Astrocyte of the cerebellum (primary cell): ENCODE measurements around the gene LPCAT1.

Experiments used
- DNase-seq: peaks from one replicate; pipeline ENCODE4 v3.0.0-alpha.2; 2011; ENCODE audit warnings: low read depth
- H3K4me3 ChIP-seq: 2 replicates; pipeline ENCODE4 v1.5.1; 2011; ENCODE audit warnings: mild to moderate bottlenecking, low read depth, low read length, moderate library complexity
- in situ Hi-C: cut with HindIII; loops from 2 replicates; pipeline ENCODE4 v1.10.0; 2017; ENCODE audit warnings: low sequenced_read_pairs
- TF ChIP-seq, protein P1 (sequence below): IDR thresholded peaks from 2 replicates; pipeline ENCODE4 v1.5.1; 2012; ENCODE audit warnings: low read length, low read depth, moderate library complexity, mild to moderate bottlenecking; ENCODE audit errors: missing control alignments

The LPCAT1 gene

GRCh38 chr5:1497795-1498622 is 25.8 kb downstream of the LPCAT1 start:
- no peak overlapping the region for H3K4me3 ChIP-seq
- DNase-seq = no peak
- TF ChIP-seq, protein P1, sequence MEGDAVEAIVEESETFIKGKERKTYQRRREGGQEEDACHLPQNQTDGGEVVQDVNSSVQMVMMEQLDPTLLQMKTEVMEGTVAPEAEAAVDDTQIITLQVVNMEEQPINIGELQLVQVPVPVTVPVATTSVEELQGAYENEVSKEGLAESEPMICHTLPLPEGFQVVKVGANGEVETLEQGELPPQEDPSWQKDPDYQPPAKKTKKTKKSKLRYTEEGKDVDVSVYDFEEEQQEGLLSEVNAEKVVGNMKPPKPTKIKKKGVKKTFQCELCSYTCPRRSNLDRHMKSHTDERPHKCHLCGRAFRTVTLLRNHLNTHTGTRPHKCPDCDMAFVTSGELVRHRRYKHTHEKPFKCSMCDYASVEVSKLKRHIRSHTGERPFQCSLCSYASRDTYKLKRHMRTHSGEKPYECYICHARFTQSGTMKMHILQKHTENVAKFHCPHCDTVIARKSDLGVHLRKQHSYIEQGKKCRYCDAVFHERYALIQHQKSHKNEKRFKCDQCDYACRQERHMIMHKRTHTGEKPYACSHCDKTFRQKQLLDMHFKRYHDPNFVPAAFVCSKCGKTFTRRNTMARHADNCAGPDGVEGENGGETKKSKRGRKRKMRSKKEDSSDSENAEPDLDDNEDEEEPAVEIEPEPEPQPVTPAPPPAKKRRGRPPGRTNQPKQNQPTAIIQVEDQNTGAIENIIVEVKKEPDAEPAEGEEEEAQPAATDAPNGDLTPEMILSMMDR = no peak
- in situ Hi-C loops = no loop called here

DNA sequence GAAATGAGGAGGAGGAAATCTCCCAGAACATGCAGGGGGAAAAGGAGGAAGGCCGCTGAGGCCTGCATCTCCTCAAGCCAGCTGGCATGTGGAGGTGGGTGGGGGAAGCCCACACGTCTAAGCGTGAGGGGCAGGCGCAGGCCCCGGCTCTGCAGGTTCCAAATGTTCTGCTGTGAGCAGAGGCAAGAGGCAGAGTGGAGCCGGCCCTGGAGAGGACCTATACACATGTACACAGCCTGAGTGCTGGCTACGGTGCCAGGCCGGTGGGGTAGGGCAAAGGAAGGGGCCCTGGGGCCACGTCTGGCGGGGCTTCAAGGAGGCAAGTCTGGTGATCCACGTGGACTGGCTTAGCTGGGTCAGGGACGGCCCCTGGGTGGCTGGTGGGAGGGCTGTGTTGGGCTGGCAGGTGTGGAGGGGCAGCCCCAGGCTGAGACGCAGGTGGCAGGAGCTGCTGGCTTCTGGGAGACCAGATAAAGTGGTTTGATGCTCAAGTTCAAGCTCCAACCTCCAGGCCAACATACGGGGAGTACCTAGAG is 26.4 kb downstream of the LPCAT1 start:
- in situ Hi-C loops = no loop called here
- H3K4me3 ChIP-seq = no peak overlapping the region
- no peak for DNase-seq
- TF ChIP-seq, protein P1 = no peak

DNA sequence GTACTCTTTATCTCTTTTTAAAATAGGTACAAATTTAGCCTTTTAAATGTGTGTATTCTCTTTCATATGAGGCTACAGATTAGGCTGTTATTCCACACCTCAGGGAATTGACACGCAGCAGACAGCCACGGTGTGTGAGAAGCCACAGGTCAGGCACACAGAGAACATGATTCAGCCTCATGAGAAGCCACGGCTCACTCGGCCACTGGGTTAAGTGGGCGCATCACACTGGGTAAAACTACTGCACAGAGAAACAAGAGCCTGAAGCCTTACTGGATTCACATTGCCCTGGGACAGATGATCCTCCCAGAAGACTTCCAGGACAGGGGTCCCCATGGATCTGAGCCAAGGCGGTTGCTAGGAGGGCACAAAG is 28.2 kb downstream of the LPCAT1 start:
- DNase-seq = no peak
- H3K4me3 ChIP-seq = no peak overlapping the region
- in situ Hi-C loops = no loop called here
- TF ChIP-seq, protein P1 = no peak

DNA sequence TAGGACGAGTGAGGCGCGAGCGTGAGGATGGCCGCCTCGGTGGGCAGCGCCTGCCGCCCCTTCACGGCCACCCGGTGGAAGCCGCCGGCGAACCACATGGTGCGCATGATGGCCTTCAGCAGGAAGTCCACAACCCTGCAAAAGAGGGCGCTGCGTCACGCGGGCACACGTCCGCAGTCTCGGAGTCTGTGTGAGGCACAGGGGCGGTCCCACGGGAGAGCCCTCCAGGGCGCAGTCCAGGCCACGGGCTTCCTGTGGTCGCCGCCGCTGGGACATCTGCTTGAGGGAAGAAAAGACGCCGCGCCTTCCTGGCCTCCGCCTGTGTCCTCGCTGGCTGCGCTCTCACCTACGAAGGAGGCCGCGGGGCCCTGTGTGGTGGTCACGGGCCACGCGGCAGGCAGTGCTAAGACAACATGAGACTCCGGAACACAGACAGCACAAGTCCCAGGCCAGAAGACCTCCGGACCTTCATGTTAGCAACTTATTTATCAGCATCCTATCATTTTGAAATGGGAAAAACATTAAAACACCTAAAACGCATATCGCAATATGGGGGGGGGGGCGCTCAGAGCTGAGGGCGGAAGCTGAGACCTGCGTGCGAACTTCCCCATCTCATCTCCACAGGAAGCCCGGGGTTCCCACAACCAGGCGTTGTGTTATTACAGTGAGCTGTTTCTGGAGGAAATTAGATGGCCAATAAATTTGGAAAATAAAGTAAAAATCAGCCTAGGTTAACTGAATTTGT is 28.8 kb downstream of the LPCAT1 start:
- in situ Hi-C loops = no loop called here
- TF ChIP-seq, protein P1 = no peak
- no peak for DNase-seq
- no peak overlapping the region for H3K4me3 ChIP-seq

- TF ChIP-seq, protein P1 = no peak
- H3K4me3 ChIP-seq = no peak overlapping the region
- DNase-seq = no peak
- in situ Hi-C loops = no loop called here
Observed at GRCh38 chr5:1493941-1494340, 29.8 kb downstream of the LPCAT1 start.

DNA sequence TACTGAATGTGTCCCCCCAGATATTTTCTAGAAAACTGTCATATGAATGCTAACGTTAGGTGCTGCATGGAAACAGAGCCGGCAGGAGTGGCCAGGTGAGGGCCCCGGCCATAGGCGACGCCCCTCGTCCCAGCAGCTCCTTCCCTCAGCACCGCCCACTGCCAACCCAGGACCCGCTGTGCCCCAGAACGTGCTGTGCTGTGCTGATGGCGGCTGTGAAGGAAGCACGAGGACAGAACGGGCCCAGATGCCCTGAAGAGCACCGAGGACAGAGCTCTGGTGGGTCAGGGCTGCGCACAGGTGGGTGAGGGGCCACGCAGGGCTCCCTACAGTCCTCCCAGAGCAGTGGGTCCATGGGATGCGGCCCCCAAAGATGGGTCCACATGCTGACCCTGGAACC is 30.3 kb downstream of the LPCAT1 start:
- DNase-seq = no peak
- TF ChIP-seq, protein P1 = no peak
- in situ Hi-C loops = no loop called here
- no peak overlapping the region for H3K4me3 ChIP-seq
